ENCODE measurements around the gene CCDC183. TPM values are rescaled to one million over a fixed set of nuclear protein-coding genes. Genes with fewer than 3 reads are reported as not detected.
A peak's percentile ranks its signal among the peaks of the same experiment; 100 is the strongest.

Gene CCDC183
- total and polyA plus RNA-seq, 4 donors = 0.20 to 1.8 (median 1.0) TPM

- Histone ChIP-seq H3K27ac (ENCODE audit: low read depth in 1 of 2, low read length in 2 of 2) (no peak overlapping the region), H3K9me3 (ENCODE audit: control insufficient read depth in 4 of 4, low read length in 3 of 4) (no peaks in the 10 kb centered on the region), H3K36me3 (ENCODE audit: control insufficient read depth in 4 of 4, insufficient read depth in 3 of 4, low read depth in 1 of 4, low read length in 3 of 4) (peaks cover 2 to 26% (median 11%) of the 10 kb centered on the region in 4 donors), H3K4me3 (ENCODE audit: low read depth in 1 of 3, low read length in 3 of 3) (peak overlapping the region in 1 of 3 donors; percentile 7), H3K27me3 (ENCODE audit: control insufficient read depth in 4 of 4, insufficient read depth in 4 of 4, low read length in 3 of 4) (no peaks in the 10 kb centered on the region), H3K9ac (ENCODE audit: low read depth in 1 of 2, low read length in 2 of 2) (no peak overlapping the region), H3K4me1 (ENCODE audit: control insufficient read depth in 4 of 4, insufficient read depth in 4 of 4, low read length in 3 of 4) (no peaks in the 10 kb centered on the region)
- WGBS = 85% methylated on average over 42 of the region's 42 CpGs
- TF ChIP-seq CTCF (IDR thresholded peaks at IDR 0.05; ENCODE audit: low read depth, low read length, missing input control) (no peak), RAD21 (IDR thresholded peaks at IDR 0.05) (no peak), HNF4A (conservative IDR thresholded peaks at IDR 0.05) (no peak), REST (IDR thresholded peaks at IDR 0.05) (no peak), NR2F2 (IDR thresholded peaks at IDR 0.05) (no peak), ATF3 (IDR thresholded peaks at IDR 0.05) (no peak)
- no peak for DNase-seq (ENCODE audit: low spot score)
Measured at GRCh38 chr9:136821826-136822544, 25.8 kb downstream of the CCDC183 start.

GRCh38 chr9:136823136-136824046 lies 27.3 kb downstream of the CCDC183 start:
- H3K4me1 ChIP-seq (ENCODE audit: control insufficient read depth in 4 of 4, insufficient read depth in 4 of 4, low read length in 3 of 4) = no peaks in the 10 kb centered on the region
- H3K27me3 ChIP-seq (ENCODE audit: control insufficient read depth in 4 of 4, insufficient read depth in 4 of 4, low read length in 3 of 4) = no peaks in the 10 kb centered on the region
- no peak overlapping the region for H3K4me3 ChIP-seq (ENCODE audit: low read depth in 1 of 3, low read length in 3 of 3)
- no peaks in the 10 kb centered on the region for H3K9me3 ChIP-seq (ENCODE audit: control insufficient read depth in 4 of 4, low read length in 3 of 4)
- WGBS = 90% methylated on average over 30 of the region's 30 CpGs
- no peak overlapping the region for H3K9ac ChIP-seq (ENCODE audit: low read depth in 1 of 2, low read length in 2 of 2)
- no peak for DNase-seq (ENCODE audit: low spot score)
- H3K27ac ChIP-seq (ENCODE audit: low read depth in 1 of 2, low read length in 2 of 2) = no peak overlapping the region
- peaks cover 0 to 32% (median 10%) of the 10 kb centered on the region in 4 donors for H3K36me3 ChIP-seq (ENCODE audit: control insufficient read depth in 4 of 4, insufficient read depth in 3 of 4, low read depth in 1 of 4, low read length in 3 of 4)
- TF ChIP-seq SP1 (IDR thresholded peaks at IDR 0.05) = no peak
- no peak for TF ChIP-seq RAD21 (IDR thresholded peaks at IDR 0.05)
- no peak for TF ChIP-seq RXRA (IDR thresholded peaks at IDR 0.05)
- no peak for TF ChIP-seq HNF4A (conservative IDR thresholded peaks at IDR 0.05)
- no peak for TF ChIP-seq JUND (IDR thresholded peaks at IDR 0.05)
- no peak for TF ChIP-seq REST (IDR thresholded peaks at IDR 0.05)
- TF ChIP-seq GABPA (IDR thresholded peaks at IDR 0.05 in 1 of 2, conservative IDR thresholded peaks at IDR 0.05 in 1 of 2) = no peak
- no peak for TF ChIP-seq ZBTB33 (IDR thresholded peaks at IDR 0.05)
- no peak for TF ChIP-seq FOXA1 (IDR thresholded peaks at IDR 0.05)
- no peak for TF ChIP-seq CTCF (IDR thresholded peaks at IDR 0.05; ENCODE audit: low read depth, low read length, missing input control)
- TF ChIP-seq MAX (IDR thresholded peaks at IDR 0.05) = no peak
